Activated CD4-positive, alpha-beta T cell treated with anti-CD3 and anti-CD28 coated beads, Interleukin-2, Interleukin-4, amounts not matched to agents 100 ng/mL and 50 ng/mL, durations not matched to agents 16 hours and 8 hours (primary cell): ENCODE data around the gene INTS15.

Source experiments
- DNase-seq: peaks from one replicate; pipeline ENCODE4 v3.0.0-alpha.2; 2020; ENCODE audit warnings: low spot score

Gene INTS15

DNA sequence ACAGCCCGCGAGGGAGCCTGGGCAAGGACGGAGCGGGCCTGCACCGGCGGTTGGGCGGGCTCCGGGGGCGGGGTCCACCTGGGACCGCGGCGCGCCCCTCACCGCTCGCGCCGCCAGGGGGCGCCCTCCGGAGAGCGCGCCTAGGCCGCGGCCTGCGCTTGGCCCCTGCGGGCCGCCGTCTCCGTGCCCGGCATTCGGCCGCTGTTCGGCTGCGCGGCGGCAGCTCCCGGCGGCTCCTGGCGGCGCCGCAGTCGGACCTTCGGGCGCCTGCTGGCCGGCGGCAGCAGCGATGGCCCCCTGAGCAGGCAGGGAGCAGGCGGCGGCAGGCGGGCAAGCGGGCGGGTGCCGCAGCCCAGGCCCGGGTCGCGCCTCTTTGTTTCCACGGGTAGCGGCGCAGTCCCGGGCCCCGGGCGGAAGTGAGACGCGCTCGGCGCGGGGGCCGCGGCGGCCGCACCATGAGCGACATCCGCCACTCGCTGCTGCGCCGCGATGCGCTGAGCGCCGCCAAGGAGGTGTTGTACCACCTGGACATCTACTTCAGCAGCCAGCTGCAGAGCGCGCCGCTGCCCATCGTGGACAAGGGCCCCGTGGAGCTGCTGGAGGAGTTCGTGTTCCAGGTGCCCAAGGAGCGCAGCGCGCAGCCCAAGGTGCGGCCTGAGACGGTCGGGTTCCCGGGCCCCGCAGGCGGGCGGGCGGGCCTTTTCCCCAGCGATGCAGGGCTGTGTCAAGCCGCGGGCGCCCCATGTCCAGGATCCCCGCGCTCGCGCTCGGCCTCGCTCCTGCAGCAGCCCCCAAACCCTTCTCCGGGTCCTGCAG, at the start of gene INTS15:
Gene INTS15 (plus strand): TSS at position 193 of the 816 bp plus-strand sequence. CDS start 263 bp downstream, at position 456.
- DNase-seq = peak; percentile 79

DNA sequence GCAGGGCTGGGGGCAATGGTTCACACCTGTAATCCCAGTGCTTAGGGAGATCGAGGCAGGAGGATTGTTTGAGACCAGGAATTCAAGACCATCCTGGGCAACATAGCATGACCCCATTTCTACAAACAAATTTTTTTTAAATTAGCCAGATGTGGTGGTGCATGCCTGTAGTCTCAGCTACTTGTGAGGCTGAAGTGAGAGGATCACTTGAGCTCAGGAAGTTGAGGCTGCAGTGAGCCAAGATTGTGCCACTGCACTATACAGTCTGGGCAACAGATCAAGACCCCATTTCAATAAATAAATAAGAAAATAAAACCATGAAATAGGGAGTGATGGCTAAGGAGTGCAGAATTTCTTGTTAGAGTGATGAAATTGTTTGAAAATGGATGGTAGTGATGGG, 47.5 kb upstream of the INTS15 start:
- DNase-seq = no peak

DNA sequence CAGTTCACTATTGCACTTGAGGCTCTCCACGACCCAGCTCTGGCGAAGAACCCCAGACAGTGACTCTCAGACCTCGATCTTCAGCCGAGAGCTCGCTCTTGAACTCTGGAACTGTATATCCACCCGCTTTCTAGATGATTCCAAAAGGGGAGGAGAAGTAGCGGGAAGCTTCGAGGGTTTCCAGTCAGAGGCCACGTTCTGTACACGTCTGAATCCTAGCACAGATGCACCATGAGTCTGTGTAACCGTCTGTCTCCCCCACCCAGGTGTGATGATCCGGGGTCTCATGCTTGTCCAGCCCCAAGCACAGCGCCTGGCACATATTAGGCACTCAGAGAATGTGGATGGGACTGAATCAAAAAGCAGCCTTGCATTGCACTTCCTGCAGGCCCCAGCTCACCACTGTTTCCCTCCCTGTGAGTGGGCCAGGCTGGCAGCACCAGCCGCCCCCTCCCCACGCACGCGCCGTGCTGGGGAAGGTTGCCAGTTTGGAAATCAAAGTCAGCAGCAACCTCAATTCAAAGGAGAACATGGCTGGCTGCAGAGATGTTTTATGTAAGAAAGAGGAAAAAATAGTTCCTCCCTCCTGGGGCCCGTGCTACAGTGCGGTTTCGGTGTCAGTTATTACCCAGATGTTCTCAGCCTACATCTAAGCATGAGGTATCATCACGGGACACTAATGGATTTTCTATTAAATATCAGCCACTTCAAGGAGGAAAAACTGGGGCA, 44.3 kb upstream of the INTS15 start:
- DNase-seq = no peak

DNA sequence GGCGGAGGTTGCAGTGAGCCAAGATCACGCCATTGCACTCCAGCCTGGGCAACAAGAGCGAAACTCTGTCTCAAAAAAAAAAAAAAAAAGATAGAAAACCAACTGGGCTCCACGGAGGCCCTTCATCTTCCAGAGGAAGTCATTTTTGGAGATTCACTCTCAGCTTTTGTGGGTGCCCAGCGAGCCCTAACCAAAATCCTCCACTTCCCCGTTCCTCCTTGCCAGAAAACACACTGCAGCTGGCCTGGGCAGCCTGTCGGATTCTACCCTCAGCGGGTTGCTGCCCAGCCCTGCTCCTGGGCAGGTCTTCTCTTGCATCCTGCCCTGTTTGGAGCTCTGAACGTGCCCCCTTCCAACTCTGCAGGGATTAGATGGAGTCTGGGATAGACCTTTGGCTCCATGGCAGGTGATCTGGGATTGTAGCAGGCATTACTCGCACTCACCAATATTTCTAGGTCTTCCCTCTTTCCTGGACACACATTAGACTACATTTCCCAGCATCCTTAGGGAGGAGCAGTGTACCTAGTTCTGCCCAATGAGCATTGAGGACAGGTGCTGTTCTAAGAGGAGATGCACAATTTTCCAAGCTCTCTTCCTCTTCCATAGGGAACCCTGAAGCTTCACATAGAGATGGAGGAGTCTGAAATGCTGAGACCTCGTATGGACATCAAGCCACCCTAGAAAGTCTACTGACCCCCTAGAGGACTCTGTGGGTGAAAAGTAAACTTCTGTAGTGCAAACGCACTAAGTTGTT, 43.1 kb upstream of the INTS15 start:
- no peak for DNase-seq

DNA sequence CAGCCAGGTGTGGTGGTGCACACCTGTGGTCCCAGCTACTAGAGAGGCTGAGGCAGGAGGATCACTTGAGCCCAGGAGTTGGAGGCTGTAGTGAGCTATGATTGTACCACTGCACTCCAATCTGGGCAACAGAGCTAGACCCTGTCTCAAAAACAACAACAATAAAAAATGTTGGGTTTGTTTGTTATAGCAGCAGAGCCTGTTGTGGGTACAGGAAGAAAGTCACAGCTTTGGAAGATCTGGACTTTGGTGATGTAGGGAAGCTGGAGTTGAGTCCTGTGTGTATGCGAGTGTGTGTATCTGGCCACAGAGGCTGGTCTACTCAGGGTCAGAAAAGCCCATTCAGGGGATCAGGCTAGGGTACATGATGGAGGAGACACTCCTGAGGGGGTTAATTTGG, 42.4 kb upstream of the INTS15 start:
- DNase-seq = no peak

DNA sequence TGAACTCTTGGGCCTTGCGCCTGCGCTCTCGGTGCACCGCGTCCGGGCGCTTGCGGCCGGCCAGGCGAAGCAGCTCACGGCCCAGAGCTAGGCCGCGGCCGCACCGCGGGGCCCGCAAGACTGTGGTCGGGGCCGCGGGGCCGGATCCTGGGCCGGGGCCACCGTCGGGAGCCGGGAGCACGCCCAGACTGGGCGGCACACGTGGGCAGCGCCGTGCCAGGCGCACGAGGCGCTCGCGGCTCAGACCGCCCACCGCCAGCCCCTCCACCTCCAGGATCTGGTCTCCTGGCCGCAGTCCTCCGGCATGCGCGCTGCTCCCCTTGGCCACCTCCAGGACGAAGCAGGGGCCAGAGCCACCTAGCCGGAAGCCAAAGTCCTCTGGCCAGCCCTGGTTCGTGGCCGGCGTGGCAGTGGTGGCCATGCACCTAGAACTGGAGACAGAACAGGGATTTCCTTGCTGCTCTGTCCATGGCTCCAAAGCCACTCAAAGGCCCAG, 38.8 kb upstream of the INTS15 start, which contains the start of gene GRID2IP:
Gene GRID2IP (minus strand): TSS at position 446 of the 496 bp plus-strand sequence. CDS start 25 bp downstream, at position 421.
- DNase-seq = no peak

DNA sequence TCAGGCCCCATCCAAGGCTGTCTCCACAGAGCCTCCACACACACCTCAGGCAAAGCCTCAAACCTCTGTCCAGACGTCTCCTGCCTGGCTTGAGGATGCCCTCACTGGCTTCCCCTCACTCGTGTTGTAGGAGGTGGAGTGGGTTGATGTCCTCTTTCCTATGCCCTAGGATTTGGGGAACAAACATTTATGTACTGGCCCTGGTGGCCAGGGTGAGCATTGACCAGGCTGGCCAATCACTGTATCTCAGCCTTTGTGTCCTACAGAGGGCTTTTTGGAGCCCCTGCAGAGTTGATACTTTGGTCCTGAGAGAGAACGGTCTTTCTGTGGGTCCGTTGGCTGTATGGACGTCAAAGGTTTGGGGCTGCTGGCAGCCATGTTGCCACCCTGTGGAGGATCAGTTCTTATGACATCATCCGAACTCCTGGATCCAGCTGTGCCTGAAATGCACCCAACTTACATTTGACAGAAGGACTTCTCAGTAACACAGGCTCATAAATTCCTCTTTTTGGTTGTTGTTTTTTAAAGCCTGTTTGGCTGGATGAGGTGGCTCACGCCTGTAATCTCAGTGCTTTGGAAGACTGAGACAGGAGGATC, 36.3 kb upstream of the INTS15 start:
- no peak for DNase-seq

DNA sequence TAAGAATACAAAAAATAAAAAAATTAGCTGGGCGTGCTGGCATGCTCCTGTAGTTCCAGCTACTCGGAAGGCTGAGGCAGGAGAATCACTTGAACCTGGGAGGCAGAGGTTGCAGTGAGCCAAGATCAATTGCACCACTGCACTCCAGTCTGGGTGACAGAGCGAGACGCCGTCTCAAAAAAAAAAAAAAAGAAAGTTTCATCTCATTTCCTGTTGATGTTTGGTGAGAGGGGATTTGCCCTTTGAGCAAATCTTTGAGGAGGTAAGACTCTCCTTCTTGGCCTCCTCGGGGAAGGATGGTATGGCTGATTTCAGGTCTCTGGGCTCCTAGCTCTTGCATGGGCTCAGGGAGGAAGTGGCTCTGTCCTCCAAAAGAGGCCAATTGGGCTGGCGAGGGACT, 35.0 kb upstream of the INTS15 start:
- no peak for DNase-seq

DNA sequence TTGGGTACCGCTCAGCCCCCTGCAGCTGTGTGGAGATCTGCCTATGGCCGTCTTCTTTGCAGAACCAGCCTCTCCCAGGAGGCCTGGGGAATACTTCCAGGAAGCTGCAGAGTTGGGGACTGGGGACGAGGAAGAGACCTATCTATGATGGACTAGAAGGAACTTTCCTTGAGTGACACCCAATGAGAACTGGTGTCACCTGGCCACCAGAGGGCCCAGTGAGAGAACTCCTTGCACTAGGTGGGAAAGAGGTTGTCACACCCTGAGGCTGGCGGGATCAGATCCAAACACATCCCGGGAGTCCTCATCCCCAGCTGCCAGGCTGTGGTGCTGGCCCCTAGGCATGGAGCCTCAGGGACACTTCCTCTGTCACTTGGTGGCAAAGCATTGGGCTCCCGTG, 33.6 kb upstream of the INTS15 start:
- no peak for DNase-seq

DNA sequence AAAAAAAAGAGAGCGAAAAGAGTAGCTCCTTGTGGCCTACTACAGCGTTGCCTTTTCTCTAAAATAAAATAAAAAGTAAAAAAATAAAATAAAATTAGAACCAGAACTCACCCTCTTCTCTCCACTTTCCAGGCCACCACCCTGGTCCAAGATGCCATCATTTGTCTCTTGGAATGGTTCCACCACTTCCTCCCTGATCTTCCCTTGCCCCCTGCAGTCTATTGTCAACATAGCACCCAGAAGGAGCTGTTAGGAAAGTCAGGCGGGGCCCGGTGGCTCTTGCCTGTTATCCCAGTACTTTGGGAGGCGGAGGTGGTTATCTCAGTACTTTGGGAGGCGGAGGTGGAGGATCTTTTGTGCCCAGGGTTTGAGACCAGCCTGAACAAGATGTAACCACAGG, 31.0 kb upstream of the INTS15 start:
- no peak for DNase-seq

DNA sequence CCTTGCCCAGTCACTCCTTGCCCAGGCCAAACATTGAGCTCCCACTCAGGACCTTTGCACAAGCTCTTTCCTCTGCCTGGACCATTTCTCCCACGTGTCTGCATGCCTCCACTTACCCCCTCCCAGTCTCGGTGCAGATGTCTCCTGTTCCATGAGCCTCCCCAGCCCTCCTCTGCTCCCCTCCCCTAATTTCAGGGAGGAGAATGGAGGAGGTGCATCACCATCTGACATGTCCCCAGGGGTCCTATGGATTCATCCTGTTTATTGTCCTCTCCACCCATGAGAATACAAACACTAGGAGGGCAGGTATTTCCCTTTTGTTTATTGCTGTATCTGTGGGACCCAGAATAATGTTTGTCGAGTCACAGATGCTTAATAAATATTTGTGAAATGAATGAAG, 29.9 kb upstream of the INTS15 start:
- no peak for DNase-seq

DNA sequence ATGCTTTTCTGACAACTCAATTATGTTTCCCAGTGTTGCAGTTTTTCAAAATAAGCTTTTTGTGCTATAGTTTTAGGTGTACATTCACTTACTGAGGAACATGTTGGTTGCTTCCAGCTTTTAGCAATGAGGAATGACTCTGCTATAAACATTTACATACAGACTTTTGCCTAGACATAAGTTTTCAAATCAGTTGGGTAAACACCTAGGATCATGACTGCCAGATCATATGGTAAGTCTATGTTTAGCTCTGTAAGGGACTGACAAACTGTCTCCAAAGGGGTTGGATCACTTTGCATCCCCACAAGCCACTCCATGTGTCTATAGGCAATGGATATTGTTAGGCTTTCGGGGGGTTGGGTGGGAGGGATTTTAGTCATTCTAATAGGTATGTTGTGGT, 27.7 kb upstream of the INTS15 start:
- DNase-seq = no peak

DNA sequence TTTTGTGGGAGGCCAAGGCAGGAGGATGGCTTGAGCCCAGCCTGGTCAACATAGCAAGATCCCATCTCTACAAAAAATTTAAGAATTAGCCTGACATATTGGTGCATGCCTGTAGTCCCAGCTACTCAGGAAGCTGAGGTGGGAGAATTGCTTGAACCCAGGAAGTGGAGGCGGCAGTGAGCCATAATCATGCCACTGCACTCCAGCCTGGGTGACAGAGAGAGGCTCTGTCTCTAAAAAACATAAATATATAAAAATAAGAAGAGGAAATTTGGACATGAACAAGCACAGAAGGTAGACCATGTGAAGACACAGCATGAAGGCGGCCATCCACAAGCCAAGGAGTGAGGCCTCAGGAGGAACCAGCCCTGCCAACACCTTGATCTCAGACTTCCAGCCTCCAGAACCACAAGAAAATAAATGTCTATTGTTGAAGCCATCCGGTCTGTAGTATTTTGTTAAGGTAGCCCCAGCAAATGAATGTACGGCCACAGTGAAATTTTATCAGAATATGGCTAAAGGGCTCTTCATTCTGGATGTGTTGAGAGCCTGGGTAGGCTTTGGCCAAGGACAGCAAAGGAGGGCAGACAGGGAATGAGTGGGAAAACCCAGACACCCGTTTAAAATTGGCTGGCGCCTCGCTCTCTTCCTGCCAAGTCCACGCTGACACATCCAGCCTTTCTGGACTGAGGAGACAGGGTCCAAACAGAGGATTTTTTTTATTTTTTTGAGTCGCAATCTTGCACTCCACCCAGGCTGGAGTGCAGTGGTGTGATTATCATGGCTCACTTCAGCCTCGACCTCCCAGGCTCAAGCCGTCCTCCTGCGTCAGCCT, 25.7 kb upstream of the INTS15 start:
- DNase-seq = no peak

DNA sequence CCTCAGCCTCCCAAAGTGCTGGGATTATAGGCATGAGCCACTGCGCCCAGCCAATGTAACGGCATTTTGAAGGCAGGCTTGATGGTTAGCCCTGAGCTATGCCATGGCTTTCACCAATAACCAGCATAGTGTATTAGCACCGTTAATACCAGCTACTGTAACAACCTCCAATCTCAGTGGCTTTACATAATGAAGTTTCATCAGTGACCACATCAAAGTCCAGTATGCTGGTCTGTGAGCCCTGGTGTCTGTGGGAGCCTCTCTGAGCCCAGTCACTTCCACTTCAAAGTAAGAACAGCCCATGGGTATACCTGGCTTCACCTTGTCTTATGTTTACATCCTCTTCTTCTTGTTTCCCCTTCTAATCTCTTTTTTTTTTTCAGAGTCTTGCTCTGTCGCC, 24.2 kb upstream of the INTS15 start:
- DNase-seq = no peak

DNA sequence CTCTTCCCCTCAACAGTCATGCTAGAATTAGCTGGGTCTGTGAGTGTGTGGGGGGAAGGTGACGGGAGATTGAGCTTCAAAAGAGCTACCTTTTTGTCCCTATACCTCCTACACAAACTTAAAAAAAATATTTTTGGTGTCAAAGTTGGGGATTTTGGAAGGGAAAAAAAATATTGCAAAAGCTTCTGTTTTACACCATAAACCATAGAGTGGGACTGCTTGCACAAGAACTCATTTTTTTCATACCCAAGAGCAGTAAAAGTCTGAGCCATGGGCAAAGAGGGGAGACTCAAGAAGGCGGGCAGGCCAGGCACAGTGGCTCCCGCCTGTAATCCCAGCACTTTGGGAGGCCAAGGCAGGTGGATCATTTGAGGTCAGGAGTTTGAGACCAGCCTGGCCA, 21.9 kb upstream of the INTS15 start:
- DNase-seq = no peak

DNA sequence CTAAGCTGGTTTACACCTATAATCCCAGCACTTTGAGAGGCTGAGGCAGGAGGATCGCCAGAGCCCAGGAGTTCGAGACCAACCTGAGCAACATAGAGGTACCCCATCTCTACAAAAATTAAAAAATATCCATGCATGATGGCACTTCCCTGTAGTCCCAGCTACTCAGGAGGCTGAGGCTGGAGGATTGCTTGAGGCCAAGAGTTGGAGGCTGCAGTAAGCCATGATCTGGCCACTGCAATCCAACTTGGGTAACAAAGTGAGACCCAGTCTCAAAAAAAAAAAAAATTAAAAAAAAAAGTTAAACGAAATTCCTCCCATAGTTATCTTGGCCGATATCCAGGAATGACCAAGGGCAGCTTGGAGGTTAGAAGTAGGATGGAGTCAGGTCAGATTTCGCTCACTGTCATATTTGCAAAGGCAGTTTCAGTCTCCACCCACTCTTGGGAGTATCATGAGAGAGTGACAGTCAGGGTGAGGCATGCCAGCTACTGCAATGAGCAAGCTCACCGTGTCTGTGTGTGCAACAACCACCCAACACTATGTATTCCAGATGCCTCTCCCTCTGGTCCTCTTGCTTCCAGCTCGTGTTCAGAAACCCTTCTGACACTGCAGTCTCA, 18.6 kb upstream of the INTS15 start:
- no peak for DNase-seq

DNA sequence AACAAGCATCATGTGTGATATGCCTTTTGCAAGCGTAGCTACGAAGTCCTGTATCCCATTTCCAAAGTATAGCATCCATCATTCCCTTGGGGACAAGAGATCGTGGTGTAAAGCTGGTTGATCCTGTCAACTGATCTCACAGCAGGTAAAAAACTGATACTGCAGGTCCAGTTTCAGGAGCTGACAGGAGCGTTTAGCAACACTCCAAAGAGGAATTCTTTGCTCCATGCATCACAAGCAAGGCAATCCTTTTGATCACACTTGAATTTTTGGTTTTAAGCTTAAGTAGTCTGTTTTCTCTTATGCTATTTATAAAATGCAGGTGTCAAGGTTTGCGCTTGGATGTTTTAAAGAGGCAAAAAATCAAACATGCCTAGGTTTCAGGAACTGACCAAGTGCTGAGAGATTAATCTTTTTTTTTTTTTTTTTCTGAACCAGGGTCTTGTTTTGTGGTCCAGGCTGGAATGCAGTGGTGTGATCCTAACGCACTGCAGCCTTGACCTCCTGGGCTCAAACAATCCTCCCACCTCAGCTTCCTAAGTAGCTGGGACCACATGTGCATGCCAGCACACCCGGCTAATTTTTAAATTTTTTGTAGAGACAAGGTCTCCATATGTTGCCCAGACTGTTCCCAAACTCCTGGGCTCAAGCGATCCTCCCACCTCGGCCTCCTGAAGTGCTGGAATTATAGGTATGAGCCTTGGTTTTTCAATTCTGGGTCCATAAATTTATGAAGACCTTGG, 14.4 kb upstream of the INTS15 start:
- DNase-seq = no peak

DNA sequence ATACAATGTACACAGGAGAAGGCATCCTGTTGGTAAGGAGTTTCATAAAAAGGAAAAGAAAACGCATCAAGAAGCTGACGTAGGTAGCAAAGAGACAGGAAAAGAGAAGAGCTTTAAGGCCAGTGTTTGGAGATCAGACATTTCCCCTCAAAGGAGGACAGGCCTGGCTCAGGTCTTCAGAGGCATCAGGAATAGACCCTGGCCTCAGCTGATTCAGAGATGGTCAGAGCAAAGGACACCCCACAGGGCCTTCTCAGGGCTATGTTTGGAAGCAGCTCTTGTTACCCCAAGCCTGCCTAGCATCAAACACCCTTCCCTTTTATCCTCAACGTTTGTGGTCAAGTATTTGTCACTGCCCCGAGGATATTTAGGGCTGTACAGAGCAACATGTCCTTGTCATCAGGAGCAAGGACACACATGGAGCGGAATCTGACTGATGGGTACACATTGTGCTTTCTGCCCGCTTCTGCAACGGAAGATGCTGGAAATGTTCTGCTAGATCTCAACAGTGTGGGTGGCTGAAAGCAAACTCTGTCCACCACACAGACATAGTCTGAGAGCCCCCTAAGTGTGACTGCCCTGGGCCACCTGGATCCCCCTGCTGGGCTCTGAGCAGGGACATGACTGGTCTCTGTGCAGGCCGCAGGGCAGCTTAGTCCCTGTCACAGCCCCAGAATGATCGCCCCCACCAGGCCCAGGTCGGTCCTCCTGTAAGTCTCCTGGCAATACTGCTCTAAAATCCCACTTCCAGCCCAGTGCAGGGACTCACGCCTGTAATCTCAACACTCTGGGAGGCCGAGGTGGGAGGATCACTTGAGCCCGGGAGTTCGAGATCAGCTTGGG, 13.6 kb upstream of the INTS15 start:
- DNase-seq = no peak

DNA sequence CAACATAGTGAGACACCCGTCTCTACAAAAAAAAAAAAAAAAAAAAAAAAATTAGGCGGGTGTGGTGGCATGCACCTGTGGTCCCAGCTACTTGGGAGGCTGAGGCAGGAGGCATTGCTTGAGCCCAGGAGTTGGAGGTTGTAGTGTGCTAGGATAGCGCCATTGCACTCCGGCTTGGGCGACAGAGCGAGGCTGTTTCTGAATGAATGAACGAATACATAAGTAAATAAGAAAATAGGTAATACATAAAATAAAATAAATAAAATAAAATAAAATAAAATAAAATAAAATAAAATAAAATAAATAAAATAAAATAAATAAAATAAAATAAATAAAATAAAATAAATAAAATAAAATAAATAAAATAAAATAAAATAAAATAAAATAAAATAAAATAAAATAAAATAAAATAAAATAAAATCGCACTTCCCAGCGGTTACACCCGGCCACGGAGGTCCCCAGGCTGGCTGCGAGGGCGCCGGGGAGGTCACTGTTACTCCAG, 12.9 kb upstream of the INTS15 start:
- peak; percentile 9 for DNase-seq
